Large intestine (tissue), 3 donors: ENCODE data around the gene IGF1R. TPM values are rescaled to one million over a fixed set of nuclear protein-coding genes. Genes with fewer than 3 reads are reported as not detected.
A peak's percentile ranks its signal among the peaks of the same experiment; 100 is the strongest.

ENCODE experiments used
- DNase-seq, 2 donors: peaks; one replicate each; pipeline versions ENCODE4 v3.0.0 to v3.0.0-alpha.2; 2013
- H3K27ac ChIP-seq: one replicate; pipeline ENCODE4 v1.5.1; 2013; ENCODE audit warnings: low read length
- H3K27me3 ChIP-seq: 2 replicates; pipeline ENCODE4 v1.6.1; 2013; ENCODE audit warnings: low read length; ENCODE audit not compliant: control insufficient read depth, insufficient read depth
- H3K36me3 ChIP-seq: 2 replicates; pipeline ENCODE4 v1.6.1; 2013; ENCODE audit warnings: low read length; ENCODE audit not compliant: control insufficient read depth, insufficient read depth
- H3K4me1 ChIP-seq: one replicate; pipeline ENCODE4 v1.6.1; 2013; ENCODE audit warnings: low read length; ENCODE audit not compliant: control insufficient read depth, insufficient read depth
- H3K4me3 ChIP-seq: one replicate; pipeline ENCODE4 v1.5.1; 2013; ENCODE audit warnings: low read length
- H3K9me3 ChIP-seq: one replicate; pipeline ENCODE4 v1.6.1; 2013; ENCODE audit warnings: mild to moderate bottlenecking, low read depth, low read length, moderate library complexity; ENCODE audit not compliant: control insufficient read depth
- WGBS: methylation state at CpG from one replicate; pipeline ENCODE4 v1.1.5; 2013; ENCODE audit warnings: low lambda C conversion rate; ENCODE audit not compliant: insufficient coverage; 5-methylcytosine and 5-hydroxymethylcytosine counted together
- polyA plus RNA-seq: library from polyadenylated mRNA; unstranded; fragments of 120-200 nt; gene quantifications from one replicate; pipeline ENCODE4 v1.2.1, GENCODE V29; 2013

The IGF1R gene
- polyA plus RNA-seq, 1 donor: 22.5 TPM

DNA sequence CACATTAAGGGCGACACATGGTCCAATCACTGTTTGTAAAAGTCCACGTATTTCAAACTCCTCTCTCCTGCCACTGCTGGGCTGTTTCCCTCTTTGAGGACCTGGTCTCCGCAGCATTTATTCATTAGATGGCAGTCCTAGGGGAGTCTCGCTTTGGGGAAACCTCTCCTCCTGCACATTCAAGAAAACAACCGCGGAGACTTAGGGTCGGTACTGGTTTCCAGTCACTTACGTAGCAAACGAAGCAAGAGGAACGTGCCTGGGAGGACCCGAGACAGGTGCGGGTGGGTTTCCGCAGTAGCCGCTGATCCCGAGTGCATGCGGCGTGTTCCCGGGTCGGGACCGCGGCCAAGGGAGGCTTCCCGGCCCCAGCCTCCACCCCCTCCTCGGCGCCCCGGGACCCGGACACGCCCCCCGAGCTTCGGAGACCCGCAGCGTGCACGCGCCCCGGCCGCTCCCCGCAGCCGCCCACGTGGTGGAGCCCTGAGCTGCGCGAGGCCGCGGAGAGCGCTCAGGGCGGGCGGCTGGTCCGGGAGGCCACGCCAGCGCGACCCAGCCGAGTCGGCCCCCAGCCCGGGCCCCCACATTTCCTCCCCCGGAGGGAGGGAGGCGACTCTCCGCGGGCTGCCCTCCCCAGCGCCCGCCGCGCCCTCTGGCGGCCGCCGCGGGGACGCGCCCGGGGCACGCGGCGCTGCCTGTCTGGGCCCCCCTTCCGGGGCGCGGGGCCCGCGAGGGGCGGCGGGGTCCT is 1.1 kb upstream of the IGF1R start:
- Histone ChIP-seq H3K36me3 (no peaks in the 10 kb centered on the region), H3K27me3 (no peaks in the 10 kb centered on the region), H3K27ac (peak overlapping the region; percentile 91), H3K4me3 (peak overlapping the region; percentile 88), H3K4me1 (no peaks in the 10 kb centered on the region), H3K9me3 (no peaks in the 10 kb centered on the region)
- WGBS: no CpG with 5 or more reads among the region's 77 CpGs
- DNase-seq: peak; percentile 80 to 92

DNA sequence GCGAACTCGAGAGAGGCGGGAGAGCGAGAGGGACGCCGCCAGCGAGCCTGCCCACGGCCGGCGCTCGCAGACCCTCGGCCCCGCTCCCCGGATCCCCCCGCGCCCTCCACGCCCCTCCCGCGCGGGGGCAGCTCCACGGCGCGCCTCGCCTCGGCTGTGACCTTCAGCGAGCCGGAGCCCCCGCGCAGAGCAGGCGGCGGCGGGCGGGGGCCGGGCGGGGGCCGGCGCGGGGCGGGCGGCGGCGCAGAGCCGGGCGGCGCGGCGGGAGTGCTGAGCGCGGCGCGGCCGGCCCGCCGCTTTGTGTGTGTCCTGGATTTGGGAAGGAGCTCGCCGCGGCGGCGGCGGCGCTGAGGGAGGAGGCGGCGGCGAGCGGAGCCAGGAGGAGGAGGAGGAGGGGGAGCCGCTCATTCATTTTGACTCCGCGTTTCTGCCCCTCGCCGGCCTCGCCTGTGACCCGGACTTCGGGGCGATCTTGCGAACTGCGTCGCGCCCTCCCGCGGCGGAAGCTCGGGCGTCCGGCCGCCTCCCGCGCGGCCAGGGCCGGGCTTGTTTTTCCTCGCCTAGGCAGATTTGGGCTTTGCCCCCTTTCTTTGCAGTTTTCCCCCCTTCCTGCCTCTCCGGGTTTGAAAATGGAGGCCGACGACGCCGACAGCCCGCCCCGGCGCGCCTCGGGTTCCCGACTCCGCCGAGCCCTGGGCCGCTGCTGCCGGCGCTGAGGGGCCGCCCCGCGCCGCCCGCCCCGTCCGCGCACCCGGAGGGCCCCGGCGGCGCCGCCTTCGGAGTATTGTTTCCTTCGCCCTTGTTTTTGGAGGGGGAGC is 524 bp downstream of the IGF1R start:
- Histone ChIP-seq H3K4me3 (peak overlapping the region; percentile 84), H3K27me3 (no peaks in the 10 kb centered on the region), H3K27ac (peak overlapping the region; percentile 84), H3K36me3 (no peaks in the 10 kb centered on the region), H3K4me1 (no peaks in the 10 kb centered on the region), H3K9me3 (no peaks in the 10 kb centered on the region)
- 0% methylated on average over 1 of the region's 121 CpGs for WGBS
- DNase-seq: peak; percentile 42 to 78

DNA sequence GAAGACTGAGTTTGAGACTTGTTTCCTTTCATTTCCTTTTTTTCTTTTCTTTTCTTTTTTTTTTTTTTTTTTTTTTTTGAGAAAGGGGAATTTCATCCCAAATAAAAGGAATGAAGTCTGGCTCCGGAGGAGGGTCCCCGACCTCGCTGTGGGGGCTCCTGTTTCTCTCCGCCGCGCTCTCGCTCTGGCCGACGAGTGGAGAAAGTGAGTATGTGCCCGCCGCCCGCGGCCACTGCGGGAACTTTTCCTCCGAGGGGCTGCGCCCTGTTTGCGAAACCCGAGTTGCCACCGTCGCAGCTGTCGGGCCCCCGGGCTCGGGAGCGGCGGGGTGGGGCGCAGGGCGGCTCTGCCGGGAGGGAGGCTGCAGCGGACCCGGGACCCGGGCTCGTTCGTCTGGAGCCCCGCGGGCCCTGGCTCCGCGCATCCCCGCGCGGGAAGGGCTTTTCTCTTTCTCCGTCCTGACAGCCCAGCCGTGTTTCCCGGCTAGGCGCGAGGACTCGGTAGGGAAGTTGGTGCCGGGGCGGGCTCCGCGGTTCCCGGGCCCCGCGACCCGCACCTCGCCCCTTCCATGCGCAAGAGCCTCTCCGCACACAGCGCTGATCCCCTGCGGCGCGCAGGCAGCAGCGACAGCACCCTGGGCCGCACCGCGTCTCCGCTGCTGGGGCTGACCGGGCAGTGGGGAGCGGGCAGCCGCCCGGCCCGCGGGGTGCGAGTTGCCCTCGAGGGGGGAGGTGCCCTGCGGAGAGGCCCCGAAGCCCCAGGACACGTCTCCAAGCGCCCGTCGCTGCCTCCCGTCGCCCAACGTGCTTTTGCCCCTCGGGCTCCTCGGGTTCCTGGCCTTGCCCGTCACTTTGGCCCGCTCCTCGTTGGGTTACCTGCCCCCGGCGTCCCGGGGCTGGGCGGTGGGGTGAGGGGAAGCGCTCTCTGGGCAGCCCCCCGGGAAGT is 1.4 kb downstream of the IGF1R start:
- Histone ChIP-seq H3K27me3 (no peaks in the 10 kb centered on the region), H3K4me1 (no peaks in the 10 kb centered on the region), H3K27ac (peak overlapping the region; percentile 63), H3K36me3 (no peaks in the 10 kb centered on the region), H3K9me3 (no peaks in the 10 kb centered on the region), H3K4me3 (peak overlapping the region; percentile 84)
- DNase-seq: peak; percentile 41 to 69
- no CpG with 5 or more reads among the region's 94 CpGs for WGBS

- H3K9me3 ChIP-seq: no peaks in the 10 kb centered on the region
- no peaks in the 10 kb centered on the region for H3K27me3 ChIP-seq
- WGBS: 0% methylated on average over 1 of the region's 51 CpGs
- no peaks in the 10 kb centered on the region for H3K4me1 ChIP-seq
- H3K27ac ChIP-seq: peak overlapping the region; percentile 48
- peak; percentile 31 to 70 for DNase-seq
- no peaks in the 10 kb centered on the region for H3K36me3 ChIP-seq
- peak overlapping the region; percentile 84 for H3K4me3 ChIP-seq
Measured at GRCh38 chr15:98650417-98651035, 2.2 kb downstream of the IGF1R start.

DNA sequence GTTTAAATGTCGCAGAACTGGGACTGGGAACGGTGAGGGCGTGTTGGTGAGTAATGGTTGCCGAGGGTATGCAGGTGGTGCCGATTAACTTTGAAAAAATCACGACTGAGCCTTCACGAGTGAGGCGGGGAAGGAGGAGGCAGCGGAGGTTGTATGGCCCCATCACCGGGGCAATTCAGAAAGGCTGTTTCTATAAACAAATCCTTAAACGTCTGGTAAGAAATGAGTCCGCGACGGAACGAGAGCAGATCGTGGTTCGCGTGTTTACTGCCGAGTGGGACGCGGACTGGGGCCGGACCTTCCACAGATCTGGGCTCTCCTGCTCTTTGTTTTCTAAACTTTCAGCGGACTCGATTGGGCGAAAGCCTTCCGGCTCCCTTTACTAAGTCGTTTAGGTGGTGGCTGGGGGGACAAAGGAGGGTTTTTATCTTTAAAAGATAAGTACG is 2.7 kb downstream of the IGF1R start:
- Histone ChIP-seq H3K4me1 (no peaks in the 10 kb centered on the region), H3K9me3 (no peaks in the 10 kb centered on the region), H3K27ac (peak overlapping the region; percentile 48), H3K36me3 (no peaks in the 10 kb centered on the region), H3K27me3 (no peaks in the 10 kb centered on the region), H3K4me3 (peak overlapping the region; percentile 84)
- 0% methylated on average over 4 of the region's 28 CpGs for WGBS
- DNase-seq: peak; percentile 31 to 71

GRCh38 chr15:98651581-98652220 is 3.4 kb downstream of the IGF1R start:
- Histone ChIP-seq H3K36me3 (no peaks in the 10 kb centered on the region), H3K4me3 (peak overlapping the region; percentile 84), H3K9me3 (no peaks in the 10 kb centered on the region), H3K27me3 (no peaks in the 10 kb centered on the region), H3K27ac (peak overlapping the region; percentile 48), H3K4me1 (no peaks in the 10 kb centered on the region)
- WGBS: 0% methylated on average over 3 of the region's 14 CpGs
- DNase-seq: peak in 1 of 2 donors; percentile 49

- no peak overlapping the region for H3K27ac ChIP-seq
- H3K4me1 ChIP-seq: no peaks in the 10 kb centered on the region
- no peaks in the 10 kb centered on the region for H3K36me3 ChIP-seq
- H3K27me3 ChIP-seq: no peaks in the 10 kb centered on the region
- no CpG with 5 or more reads among the region's 1 CpG for WGBS
- DNase-seq: no peak
- no peaks in the 10 kb centered on the region for H3K9me3 ChIP-seq
- H3K4me3 ChIP-seq: no peak overlapping the region
Measured at GRCh38 chr15:98653686-98654085, 5.3 kb downstream of the IGF1R start.

GRCh38 chr15:98654790-98655360 is 6.5 kb downstream of the IGF1R start:
- Histone ChIP-seq H3K36me3 (no peaks in the 10 kb centered on the region), H3K27ac (no peak overlapping the region), H3K27me3 (no peaks in the 10 kb centered on the region), H3K4me1 (no peaks in the 10 kb centered on the region), H3K9me3 (no peaks in the 10 kb centered on the region), H3K4me3 (no peak overlapping the region)
- WGBS: 63% methylated on average over 1 of the region's 4 CpGs
- DNase-seq: no peak

- no peak for DNase-seq
- no peak overlapping the region for H3K4me3 ChIP-seq
- no peaks in the 10 kb centered on the region for H3K4me1 ChIP-seq
- WGBS: no CpG with 5 or more reads among the region's 8 CpGs
- H3K27me3 ChIP-seq: no peaks in the 10 kb centered on the region
- no peaks in the 10 kb centered on the region for H3K9me3 ChIP-seq
- no peaks in the 10 kb centered on the region for H3K36me3 ChIP-seq
- H3K27ac ChIP-seq: no peak overlapping the region
Measured at GRCh38 chr15:98655732-98656131, 7.4 kb downstream of the IGF1R start.
